Activated T-helper 1 cell treated with anti-CD3 and anti-CD28 coated beads, Interleukin-2, amount 50 U/mL, for 16 hours (primary cell): ENCODE data around the gene MILR1.
A peak's percentile ranks its signal among the peaks of the same experiment; 100 is the strongest.
"Not testable (repeated sequence)": the region's sequence is repeated elsewhere in the genome, so short reads cannot be mapped to it uniquely, and the experiment has no call there.

Source experiments
- DNase-seq, 2 donors: peaks; one replicate each; pipeline ENCODE4 v3.0.0-alpha.2; 2020; ENCODE audit warnings: low read depth in 1 of 2, low spot score in 1 of 2

Gene MILR1

GRCh38 chr17:64426596-64426995 is 22.3 kb upstream of the MILR1 start:
- no peak for DNase-seq

DNA sequence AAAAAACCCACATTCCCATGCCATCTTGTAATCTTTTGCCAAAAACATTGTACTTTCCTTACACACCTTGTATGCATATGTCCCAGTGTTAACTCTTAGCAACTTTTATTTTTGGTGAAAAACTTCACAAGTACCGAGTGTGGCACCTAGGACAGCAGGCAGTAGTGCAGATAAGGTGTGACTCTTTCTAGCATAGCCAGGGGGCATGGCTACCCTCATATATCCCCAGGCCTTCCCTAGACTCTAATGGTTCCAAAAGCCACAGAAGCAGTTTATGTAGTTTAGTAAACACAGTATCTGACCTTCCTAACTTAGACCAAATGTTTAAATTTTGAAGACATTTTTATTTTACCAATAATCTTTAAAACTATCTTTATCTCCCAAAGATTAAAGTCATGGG is 20.5 kb upstream of the MILR1 start:
- no peak for DNase-seq

- DNase-seq, result not testable (repeated sequence)
These were observed 18.9 kb upstream of the MILR1 start for GRCh38 chr17:64430036-64430435.

GRCh38 chr17:64431534-64431933 is 17.4 kb upstream of the MILR1 start:
- DNase-seq, result no peak

- no peak for DNase-seq
These were observed 10.9 kb upstream of the MILR1 start for GRCh38 chr17:64437944-64438525.

- DNase-seq, result not testable (repeated sequence)
These were observed 9.4 kb upstream of the MILR1 start for GRCh38 chr17:64439521-64439920.

DNA sequence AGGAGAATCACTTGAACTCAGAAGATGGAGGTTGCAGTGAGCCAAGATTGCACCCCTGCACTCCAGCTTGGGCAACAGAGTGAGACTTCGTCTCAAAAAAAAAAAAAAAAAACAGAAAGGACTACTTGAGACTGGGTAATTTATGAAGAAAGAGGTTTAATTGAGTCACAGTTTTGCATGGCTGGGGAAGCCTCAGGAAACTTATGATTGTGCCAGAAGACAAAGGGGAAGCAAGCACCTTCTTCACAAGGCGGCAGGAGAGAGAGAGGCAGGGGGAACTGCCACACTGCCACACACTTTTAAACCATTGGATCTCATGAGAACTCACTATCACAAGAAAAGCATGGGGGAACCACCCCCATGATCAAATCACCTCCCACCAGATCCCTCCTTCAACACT is 9.0 kb upstream of the MILR1 start:
- DNase-seq, result no peak

- peak in 1 of 2 donors; percentile 5 for DNase-seq
These were observed 7.0 kb upstream of the MILR1 start for GRCh38 chr17:64441772-64442540.

- DNase-seq, result no peak
These were observed 6.4 kb upstream of the MILR1 start for GRCh38 chr17:64442541-64442971.

DNA sequence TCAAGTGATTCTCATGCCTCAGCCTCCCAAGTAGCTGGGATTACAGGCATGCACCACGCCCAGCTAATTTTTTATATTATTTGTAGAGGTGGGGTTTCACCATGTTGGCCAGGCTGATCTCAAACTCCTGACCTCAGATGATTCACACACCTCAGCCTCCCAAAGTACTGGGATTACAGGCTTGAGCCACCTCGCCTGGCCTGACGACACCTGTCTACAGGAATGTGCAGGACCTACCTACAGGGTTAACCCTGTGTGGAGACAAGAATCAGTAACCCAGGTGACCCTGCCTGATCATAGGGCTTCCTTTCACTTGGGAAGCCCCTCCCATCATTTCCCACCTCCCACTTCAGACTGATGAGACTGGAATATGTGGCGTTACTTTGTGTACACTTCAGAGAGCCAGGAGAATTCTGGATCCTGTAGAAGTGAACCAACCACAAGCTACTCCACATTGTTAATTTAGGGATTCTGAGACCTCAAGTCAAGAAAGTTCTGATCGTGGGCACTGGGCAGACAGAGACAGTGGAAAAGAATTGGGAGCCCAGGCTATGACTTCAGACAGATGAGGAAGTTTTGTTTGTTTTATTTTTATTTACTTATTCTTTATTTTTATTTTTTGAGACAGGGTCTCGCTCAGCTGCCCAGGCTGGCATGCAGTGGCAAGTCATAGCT is 5.7 kb upstream of the MILR1 start:
- no peak for DNase-seq

GRCh38 chr17:64447526-64447925 is 1.4 kb upstream of the MILR1 start:
- DNase-seq, result no peak

GRCh38 chr17:64449545-64449944 is 630 bp downstream of the MILR1 start:
- DNase-seq, result no peak

GRCh38 chr17:64455993-64456885 is 7.3 kb downstream of the MILR1 start:
- DNase-seq, result no peak

- DNase-seq, result no peak
These were observed 8.2 kb downstream of the MILR1 start for GRCh38 chr17:64457156-64457555.

- DNase-seq, result no peak
These were observed 9.8 kb downstream of the MILR1 start for GRCh38 chr17:64458756-64459155.

DNA sequence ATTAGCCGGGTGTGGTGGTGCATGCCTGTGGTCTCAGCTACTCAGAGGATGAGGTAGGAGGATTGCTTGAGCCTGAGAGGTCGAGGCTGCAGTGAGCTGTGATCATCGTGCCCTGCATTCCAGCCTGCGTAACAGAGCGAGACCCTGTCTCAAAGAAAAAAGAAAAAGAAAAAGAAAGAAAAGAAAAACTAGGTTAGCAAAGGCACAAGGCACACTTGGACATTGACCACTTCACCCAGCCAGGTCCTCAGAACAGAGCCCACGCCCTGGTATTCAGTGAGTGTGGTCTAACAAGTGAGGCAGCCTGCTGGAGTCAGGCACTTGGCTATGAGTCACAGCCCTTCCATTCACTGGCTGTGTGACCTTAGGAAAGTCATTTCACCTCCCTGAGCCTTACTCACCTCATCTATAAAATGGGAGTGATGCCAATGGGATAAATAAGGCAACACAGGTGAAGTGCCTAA is 10.4 kb downstream of the MILR1 start:
- no peak for DNase-seq

GRCh38 chr17:64459818-64460217 is 10.9 kb downstream of the MILR1 start:
- not testable (repeated sequence) for DNase-seq

- no peak for DNase-seq
These were observed 12.0 kb downstream of the MILR1 start for GRCh38 chr17:64460955-64461354.

GRCh38 chr17:64461788-64462187 is 12.9 kb downstream of the MILR1 start:
- DNase-seq, result no peak

- no peak for DNase-seq
These were observed 17.3 kb downstream of the MILR1 start for GRCh38 chr17:64466019-64466735.
